Measurements from ENCODE around the gene CD151.
A peak's percentile ranks its signal among the peaks of the same experiment; 100 is the strongest.

The CD151 gene

GRCh38 chr11:832529-833113 is at the start of gene CD151:
Gene CD151, plus strand, starts transcription at chr11:832952. Its CDS starts 3,118 bp downstream, at chr11:836070.
- peak; percentile 47 for DNase-seq (ENCODE audit: low read depth)
- TF ChIP-seq CTCF (IDR thresholded peaks at IDR 0.05; ENCODE audit: low read length, missing control alignments): no peak
- H3K4me3 ChIP-seq (replicated peaks; ENCODE audit: low read depth, low read length): peak within 1 kb of the TSS; percentile 70

GRCh38 chr11:783581-784015 is 49.2 kb upstream of the CD151 start:
- TF ChIP-seq CTCF (IDR thresholded peaks at IDR 0.05; ENCODE audit: low read length, missing control alignments): peak; percentile 86
- DNase-seq (ENCODE audit: low read depth): peak; percentile 83
- no peak overlapping the region for H3K4me3 ChIP-seq (replicated peaks; ENCODE audit: low read depth, low read length)

GRCh38 chr11:786235-787083 is 46.3 kb upstream of the CD151 start:
- no peak for TF ChIP-seq CTCF (IDR thresholded peaks at IDR 0.05; ENCODE audit: low read length, missing control alignments)
- no peak for DNase-seq (ENCODE audit: low read depth)
- H3K4me3 ChIP-seq (replicated peaks; ENCODE audit: low read depth, low read length): no peak overlapping the region

GRCh38 chr11:787084-787675 is 45.6 kb upstream of the CD151 start:
- DNase-seq (ENCODE audit: low read depth): no peak
- no peak for TF ChIP-seq CTCF (IDR thresholded peaks at IDR 0.05; ENCODE audit: low read length, missing control alignments)
- no peak overlapping the region for H3K4me3 ChIP-seq (replicated peaks; ENCODE audit: low read depth, low read length)

- H3K4me3 ChIP-seq (replicated peaks; ENCODE audit: low read depth, low read length): no peak overlapping the region
- no peak for TF ChIP-seq CTCF (IDR thresholded peaks at IDR 0.05; ENCODE audit: low read length, missing control alignments)
- DNase-seq (ENCODE audit: low read depth): no peak
Observed at GRCh38 chr11:788009-788640, 44.6 kb upstream of the CD151 start.

- no peak overlapping the region for H3K4me3 ChIP-seq (replicated peaks; ENCODE audit: low read depth, low read length)
- DNase-seq (ENCODE audit: low read depth): no peak
- TF ChIP-seq CTCF (IDR thresholded peaks at IDR 0.05; ENCODE audit: low read length, missing control alignments): no peak
Observed at GRCh38 chr11:788953-789940, 43.5 kb upstream of the CD151 start.
